PC-3 (cell line): Measurements from ENCODE around the gene FGFR2.

ENCODE experiments used
- EZH2phosphoT487 ChIP-seq: fragments of 300-600 bp; sonication (generic); IDR thresholded peaks from 2 replicates; pipeline ENCODE4 v1.6.1; 2018; ENCODE audit warnings: mild to moderate bottlenecking, antibody characterized with exemption, low read length, borderline replicate concordance
- TF ChIP-seq, protein P1 (sequence below): fragments of 300-600 bp; sonication (generic); conservative IDR thresholded peaks from 2 replicates; pipeline ENCODE4 v1.5.1; 2017; ENCODE audit warnings: antibody characterized with exemption, low read depth, mild to moderate bottlenecking, low read length

GRCh38 chr10:121617176-121617575, 18.9 kb upstream of the FGFR2 start:
- TF ChIP-seq, protein P1, sequence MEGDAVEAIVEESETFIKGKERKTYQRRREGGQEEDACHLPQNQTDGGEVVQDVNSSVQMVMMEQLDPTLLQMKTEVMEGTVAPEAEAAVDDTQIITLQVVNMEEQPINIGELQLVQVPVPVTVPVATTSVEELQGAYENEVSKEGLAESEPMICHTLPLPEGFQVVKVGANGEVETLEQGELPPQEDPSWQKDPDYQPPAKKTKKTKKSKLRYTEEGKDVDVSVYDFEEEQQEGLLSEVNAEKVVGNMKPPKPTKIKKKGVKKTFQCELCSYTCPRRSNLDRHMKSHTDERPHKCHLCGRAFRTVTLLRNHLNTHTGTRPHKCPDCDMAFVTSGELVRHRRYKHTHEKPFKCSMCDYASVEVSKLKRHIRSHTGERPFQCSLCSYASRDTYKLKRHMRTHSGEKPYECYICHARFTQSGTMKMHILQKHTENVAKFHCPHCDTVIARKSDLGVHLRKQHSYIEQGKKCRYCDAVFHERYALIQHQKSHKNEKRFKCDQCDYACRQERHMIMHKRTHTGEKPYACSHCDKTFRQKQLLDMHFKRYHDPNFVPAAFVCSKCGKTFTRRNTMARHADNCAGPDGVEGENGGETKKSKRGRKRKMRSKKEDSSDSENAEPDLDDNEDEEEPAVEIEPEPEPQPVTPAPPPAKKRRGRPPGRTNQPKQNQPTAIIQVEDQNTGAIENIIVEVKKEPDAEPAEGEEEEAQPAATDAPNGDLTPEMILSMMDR = no peak
- TF ChIP-seq EZH2phosphoT487 = no peak
